Stimulated activated CD4-positive, alpha-beta T cell treated with anti-CD3 and anti-CD28 coated beads, Interleukin-4, amount 100 ng/mL, for 4 hours (primary cell): ENCODE results near the gene CSNK1E.

ENCODE experiments used
- DNase-seq, 2 experiments: peaks; one replicate each; pipeline ENCODE4 v3.0.0-alpha.2; 2020

The CSNK1E gene

GRCh38 chr22:38305471-38306448 lies 11.5 kb downstream of the CSNK1E start:
- DNase-seq, result peak in 1 of 2 experiments; percentile 42

- no peak for DNase-seq
These were observed 12.7 kb downstream of the CSNK1E start for GRCh38 chr22:38304526-38304925.

- DNase-seq, result no peak
These were observed 13.3 kb downstream of the CSNK1E start for GRCh38 chr22:38303974-38304373.

- DNase-seq, result no peak
These were observed 14.3 kb downstream of the CSNK1E start for GRCh38 chr22:38302906-38303305.

GRCh38 chr22:38300946-38301345 lies 16.3 kb downstream of the CSNK1E start:
- no peak for DNase-seq

- DNase-seq, result no peak
These were observed 16.9 kb downstream of the CSNK1E start for GRCh38 chr22:38300197-38300945.

GRCh38 chr22:38299770-38300102 lies 17.5 kb downstream of the CSNK1E start:
- DNase-seq, result no peak

GRCh38 chr22:38298312-38299005 lies 18.8 kb downstream of the CSNK1E start:
- peak in 1 of 2 experiments; percentile 43 for DNase-seq

- no peak for DNase-seq
These were observed 20.9 kb downstream of the CSNK1E start for GRCh38 chr22:38296372-38296771.

GRCh38 chr22:38295863-38296262 lies 21.4 kb downstream of the CSNK1E start:
- no peak for DNase-seq

GRCh38 chr22:38295339-38295738 lies 21.9 kb downstream of the CSNK1E start:
- DNase-seq, result no peak

- no peak for DNase-seq
These were observed 23.0 kb downstream of the CSNK1E start for GRCh38 chr22:38294193-38294592.

GRCh38 chr22:38292694-38293093 lies 24.5 kb downstream of the CSNK1E start:
- DNase-seq, result no peak

- DNase-seq, result no peak
These were observed 25.9 kb downstream of the CSNK1E start for GRCh38 chr22:38291201-38291777.

GRCh38 chr22:38290347-38290746 lies 26.9 kb downstream of the CSNK1E start:
- no peak for DNase-seq

GRCh38 chr22:38289583-38290082 lies 27.6 kb downstream of the CSNK1E start:
- no peak for DNase-seq

- no peak for DNase-seq
These were observed 30.1 kb downstream of the CSNK1E start for GRCh38 chr22:38286915-38287669.

GRCh38 chr22:38285018-38285417 lies 32.2 kb downstream of the CSNK1E start:
- no peak for DNase-seq

GRCh38 chr22:38284042-38284402 lies 33.2 kb downstream of the CSNK1E start:
- DNase-seq, result no peak

- no peak for DNase-seq
These were observed 34.8 kb downstream of the CSNK1E start for GRCh38 chr22:38282397-38282796.

GRCh38 chr22:38276166-38276565 lies 41.1 kb downstream of the CSNK1E start:
- no peak for DNase-seq
